SKM-1 (cell line): Measurements from ENCODE around the gene CTSZ.
A peak's percentile ranks its signal among the peaks of the same experiment; 100 is the strongest.
"Not testable (repeated sequence)": the region's sequence is repeated elsewhere in the genome, so short reads cannot be mapped to it uniquely, and the experiment has no call there.

ENCODE experiments used
- DNase-seq: peaks from one replicate; lab custom pipeline; 2025; ENCODE audit not compliant: unreplicated experiment; lab: John Stamatoyannopoulos, UW

CTSZ gene

DNA sequence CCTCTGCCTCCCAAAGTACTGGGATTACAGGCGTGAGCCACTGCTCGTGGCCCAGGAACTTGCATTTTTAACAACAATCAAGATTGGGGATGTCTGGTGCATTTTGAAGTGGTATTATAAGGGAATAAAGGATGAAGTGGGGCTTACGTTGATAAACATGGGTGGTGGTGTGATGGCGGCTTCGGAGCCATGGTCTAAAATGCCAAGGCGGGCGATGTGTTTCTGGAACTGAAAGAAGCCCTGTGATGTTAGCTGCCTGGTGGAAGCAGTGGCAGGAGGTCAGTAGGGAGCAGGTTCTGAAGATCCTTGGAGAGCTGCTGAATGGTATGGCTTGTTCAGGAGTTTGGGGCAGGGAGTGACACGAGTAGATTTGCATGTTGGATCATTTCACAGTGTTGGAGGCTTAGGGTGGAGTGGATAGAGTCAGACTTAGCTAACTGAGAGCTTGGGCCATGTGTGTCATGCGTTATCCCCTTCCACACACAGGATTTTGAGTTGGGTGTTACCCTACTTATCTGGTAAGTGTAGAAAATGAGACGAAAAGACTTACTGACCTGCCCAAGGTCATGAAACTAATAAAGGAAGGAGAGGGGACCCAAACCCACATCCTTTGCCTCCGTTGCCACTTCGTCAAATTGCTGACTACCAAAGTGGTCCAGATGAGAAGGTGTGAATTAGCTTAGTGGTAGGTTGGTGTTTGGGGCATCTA, 24.5 kb downstream of the CTSZ start:
- DNase-seq, result no peak

DNA sequence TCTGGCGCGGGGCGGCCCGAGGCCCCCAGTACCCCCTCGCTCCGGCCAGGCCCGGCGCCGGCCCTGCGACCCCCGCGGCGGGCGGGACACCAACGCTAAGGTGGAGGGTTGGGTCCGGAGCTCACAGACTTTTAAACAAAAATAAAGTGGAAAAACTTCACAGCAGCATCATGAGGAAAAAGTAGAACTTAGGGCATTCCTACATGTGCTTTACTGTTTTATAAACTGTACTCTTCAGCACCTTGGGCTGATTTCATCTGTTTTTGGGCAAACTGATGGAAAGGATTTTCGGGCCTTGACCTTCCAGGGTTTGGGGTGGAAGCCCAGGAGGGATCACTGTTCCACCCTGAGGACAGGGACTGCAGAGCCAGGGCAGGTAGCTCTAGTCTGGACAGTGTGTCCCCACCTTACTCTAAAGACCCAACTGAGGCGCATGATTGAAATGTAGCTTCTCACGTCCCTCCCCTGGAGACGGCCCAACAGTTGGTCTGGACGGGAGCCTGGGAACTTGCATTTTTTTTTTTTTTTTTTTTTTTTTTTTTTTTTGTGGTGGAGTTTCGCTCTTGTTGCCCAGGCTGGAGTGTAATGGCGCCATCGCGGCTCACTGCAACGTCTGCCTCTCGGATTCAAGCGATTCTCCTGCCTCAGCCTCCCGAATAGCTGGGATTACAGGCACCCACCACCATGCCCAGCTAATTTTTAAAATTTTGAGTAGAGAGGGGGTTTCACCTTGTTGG, 25.3 kb downstream of the CTSZ start:
- no peak for DNase-seq

DNA sequence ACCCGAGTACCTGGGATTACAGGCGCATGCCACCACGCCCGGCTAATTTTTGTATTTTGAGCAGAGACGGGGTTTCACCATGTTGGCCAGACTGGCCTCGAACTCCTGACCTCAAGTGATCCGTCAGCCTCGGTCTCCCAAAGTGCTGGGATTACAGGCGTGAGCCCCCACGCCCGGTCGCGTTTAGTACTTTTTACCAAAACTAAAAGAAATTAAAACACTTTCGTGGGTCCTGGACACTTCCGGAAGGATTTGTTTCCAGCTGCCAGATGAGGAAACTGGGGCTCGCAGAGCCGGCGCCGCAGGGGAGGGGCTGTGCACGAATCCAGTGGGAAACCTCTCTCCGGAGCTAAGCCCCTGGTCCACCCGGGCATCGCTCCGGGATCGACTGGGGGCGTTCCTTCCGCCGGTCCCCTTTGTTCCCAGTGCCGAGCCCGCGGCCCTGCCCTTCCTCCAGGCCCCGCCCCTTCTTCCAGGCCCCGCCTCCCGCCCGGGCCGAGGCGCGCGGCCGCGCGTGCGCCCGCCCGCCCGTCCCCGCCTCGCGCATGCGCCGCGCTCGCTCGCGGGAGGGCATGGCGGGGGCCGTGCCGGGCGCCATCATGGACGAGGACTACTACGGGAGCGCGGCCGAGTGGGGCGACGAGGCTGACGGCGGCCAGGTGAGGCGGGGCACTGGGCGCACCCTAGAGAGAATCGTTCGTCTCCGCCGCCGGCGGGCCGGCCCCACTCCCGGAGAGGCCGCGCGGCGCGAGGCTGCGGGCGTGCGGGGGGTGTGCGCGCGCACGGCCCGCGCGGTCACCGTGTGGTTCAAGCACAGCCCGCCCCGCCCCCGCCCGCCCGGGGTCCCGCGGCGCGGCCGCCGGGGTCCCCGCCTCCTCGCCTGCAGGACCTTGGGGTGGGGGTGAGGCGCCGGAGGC, 26.1 kb downstream of the CTSZ start, which contains the start of gene NELFCD:
Gene NELFCD (plus strand): TSS at position 546 of the 917 bp plus-strand sequence. CDS start 54 bp downstream, at position 600.
- peak; percentile 64 for DNase-seq

DNA sequence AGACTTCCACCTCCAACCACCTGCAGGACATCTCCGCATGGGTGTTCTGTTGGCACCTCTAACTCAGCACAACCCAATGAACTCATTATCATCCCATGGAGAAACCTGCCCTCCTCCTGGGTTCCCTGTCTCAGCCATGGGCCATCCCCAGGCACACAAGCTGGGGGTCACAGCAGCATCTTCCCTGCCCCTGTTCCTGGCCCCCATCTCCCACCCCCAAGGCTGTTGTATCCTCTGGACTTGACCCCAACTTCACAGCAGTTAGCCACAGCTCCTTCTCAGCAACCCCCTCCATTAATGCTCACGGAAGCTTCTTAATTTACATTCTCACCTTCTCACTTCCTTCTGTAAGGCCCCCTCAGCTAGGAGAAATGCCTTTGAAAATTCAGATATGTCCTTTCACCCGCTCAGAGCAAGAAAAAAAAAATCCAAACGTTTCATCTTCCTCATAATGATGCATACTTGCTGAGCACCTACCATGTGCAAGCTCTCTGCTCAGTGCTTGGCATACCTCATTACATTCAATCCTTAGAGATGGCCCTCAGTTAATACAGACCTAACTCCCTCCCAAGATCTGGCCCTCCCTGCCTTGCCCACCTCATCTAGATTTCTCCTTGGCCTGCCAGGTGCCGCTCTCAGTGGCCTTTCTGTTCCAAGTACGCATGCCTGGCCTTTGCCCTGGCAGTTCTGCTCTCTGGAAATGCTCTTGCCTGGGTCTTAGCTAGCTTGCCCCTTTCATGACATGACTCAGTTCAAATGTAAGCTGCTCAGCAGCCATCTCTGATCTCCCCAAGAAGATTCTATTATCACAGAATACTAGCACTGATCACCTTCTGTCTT, 28.5 kb downstream of the CTSZ start:
- DNase-seq, result no peak

DNA sequence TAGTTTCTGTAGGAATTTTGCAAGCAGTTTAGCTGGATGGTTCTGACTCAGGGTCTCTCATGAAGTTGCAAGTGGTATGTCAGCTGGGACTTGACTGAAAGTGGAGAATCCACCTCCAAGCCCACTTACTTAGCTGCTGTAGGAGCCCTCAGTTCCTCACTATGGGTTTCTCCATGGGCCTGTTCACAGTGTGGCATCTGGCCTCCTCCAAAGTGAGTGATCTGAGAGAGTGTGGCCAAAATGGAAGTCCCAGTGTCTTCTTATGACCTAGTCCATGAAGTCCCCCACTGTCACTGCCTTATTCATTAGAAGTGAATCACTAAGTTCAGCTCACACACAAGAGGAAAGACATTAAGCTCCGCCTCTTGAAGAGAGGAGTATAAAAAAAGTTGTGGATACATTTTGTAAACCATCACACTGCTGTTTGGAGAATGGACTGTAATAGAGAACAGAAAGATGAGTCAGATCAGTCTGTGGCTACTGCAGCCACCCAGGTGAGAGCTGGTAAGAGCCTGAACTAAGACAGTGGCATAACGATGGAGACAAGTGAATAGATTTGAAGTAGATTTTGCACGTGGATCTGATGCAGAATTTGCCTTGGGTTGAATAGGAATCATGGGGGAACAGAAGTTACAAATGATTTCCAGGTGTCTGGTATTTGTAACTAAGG, 30.9 kb downstream of the CTSZ start:
- no peak for DNase-seq

DNA sequence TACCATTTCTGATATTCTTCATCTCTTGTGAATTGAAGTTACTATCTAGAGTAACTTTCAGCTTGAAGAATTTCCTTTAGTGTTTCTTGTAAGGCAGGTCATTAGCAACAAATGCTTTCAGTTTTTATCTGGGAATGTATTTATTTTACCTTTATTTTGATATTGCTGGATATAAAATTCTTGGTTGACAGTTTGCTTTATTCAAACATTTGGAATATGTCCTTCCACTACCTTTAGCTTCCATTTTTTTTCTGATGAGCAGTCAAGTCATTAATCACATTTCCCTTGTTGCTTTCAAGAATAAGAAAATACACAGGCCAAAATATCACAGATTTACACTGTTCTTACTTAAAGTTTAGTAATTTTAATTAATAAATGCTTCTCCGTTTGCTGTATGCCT, 31.7 kb downstream of the CTSZ start:
- no peak for DNase-seq

DNA sequence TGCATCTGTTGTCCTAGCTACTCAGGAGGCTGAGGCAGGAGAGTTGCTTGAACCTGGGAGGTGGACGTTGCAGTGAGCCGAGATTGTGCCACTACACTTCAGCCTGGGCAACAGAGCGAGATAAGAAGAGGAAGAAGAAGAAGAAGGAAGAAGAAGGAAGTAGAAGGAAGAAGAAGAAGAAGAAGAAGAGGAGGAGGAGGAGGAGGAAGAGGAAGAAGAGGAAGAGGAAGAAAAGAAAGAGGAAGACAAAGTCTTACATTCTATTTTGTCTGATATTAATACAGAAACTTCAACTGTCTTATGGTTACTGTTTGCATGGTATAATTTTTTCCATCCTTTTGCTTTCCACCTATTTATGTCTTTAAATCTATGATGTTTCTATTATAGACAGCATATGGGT, 33.2 kb downstream of the CTSZ start:
- DNase-seq, result no peak

DNA sequence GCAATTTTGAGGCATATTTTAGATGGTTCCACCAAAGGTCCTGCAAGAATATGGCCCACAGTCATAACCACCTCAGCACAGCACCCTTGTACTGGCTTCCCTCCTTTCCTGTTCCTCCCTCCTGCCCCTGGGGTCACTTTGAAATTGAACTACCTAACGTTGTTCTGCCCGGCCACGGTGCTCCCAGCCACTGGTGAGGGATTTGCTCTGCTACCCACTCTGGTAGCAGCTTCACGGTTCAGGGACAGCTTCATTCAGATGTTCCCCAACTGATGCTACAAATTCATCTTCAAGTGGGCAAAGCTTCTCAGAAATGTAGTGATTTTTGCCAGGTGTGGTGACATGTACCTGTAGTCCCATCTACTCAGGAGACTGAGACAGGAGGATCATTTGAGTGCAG, 33.9 kb downstream of the CTSZ start:
- DNase-seq, result no peak

DNA sequence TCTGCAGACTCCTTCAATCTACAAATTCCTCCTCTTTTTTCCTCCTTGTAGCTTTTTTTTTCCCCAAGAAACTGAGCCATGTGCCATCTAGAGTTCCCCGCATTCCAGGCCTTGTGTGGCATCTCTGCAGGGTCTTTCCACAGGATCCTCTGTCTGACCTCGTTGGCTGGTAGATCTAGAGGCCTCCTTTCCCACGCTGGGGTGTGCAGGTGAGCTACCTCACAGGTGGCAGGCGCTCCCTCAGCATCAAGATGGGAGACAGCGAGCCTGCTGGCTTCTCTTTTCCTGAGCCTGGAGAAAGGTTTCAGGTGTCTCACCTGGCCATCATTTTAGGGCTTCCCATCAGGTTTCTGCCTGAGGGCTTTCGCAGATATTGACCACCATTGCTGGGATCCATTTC, 35.6 kb downstream of the CTSZ start:
- no peak for DNase-seq

DNA sequence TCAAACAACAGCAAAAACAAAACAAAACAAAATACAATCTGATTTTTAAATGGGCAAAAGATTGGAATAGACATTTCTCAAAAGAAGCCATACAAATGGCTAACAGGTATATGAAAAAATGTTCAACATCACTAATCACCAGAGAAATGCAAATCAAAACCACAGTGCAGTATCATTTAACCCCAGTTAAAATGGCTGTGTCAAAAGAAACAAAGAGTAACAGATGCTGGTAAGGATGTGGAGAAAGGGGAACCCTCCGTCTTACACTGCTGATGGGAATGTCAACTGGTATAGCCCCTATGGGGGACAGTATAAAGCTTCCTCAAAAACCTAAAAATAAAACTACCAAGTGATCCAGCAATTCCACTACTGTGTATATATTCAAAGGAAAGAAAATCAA, 36.9 kb downstream of the CTSZ start:
- no peak for DNase-seq

DNA sequence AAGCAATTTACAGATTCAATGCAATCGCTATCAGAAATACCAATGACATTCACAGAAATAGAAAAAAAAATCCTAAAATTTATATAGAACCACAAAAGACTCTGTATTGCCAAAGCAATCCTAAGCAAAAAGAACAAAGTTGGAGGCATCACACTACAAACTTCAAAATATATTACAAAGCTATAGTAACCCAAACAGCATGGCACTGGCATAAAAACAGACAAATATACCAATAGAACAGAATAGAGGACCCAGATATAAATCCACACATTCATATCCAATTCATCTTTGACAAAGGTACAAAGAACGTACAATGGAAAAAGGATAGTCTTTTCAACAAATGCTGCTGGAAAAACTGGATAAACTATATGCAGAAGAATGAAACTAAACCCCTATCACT, 37.6 kb downstream of the CTSZ start:
- DNase-seq, result no peak

DNA sequence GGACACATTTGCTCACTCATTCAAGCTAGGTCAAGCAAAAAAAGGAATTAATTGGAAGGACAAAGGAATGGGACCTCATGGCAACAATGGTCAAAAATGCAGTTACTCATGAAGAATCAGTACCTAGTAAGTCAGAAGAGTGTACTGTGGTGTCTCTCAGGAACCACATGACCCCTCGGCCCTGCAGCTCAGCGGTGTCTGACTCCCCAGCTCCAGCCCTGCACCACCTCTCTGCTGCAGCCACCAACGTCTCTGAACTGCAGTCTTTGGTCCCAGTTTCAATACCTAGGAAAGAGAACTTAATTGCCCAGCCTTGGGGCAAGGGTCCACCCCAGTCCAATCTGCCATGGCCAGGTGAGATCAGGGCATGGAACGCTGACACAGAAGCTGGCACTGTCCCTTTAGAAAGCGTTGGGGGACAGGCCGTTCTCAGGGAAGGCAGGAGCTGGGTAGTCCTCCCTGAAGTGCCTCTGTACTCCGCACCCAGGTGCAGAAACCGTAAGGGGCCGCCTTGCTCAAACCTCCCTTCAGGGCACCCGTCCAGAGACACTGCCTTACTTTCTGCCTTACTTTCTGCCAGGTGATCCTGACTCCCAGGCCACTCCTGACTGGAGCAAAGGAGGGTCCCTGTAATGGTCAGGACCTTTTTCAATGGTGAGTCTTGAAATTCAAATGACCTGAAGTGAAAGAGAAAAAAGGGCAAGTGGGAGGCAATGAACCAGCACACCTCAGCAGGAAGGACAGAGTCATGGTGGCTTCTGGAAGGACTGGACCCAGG, 39.2 kb downstream of the CTSZ start:
- DNase-seq, result no peak

DNA sequence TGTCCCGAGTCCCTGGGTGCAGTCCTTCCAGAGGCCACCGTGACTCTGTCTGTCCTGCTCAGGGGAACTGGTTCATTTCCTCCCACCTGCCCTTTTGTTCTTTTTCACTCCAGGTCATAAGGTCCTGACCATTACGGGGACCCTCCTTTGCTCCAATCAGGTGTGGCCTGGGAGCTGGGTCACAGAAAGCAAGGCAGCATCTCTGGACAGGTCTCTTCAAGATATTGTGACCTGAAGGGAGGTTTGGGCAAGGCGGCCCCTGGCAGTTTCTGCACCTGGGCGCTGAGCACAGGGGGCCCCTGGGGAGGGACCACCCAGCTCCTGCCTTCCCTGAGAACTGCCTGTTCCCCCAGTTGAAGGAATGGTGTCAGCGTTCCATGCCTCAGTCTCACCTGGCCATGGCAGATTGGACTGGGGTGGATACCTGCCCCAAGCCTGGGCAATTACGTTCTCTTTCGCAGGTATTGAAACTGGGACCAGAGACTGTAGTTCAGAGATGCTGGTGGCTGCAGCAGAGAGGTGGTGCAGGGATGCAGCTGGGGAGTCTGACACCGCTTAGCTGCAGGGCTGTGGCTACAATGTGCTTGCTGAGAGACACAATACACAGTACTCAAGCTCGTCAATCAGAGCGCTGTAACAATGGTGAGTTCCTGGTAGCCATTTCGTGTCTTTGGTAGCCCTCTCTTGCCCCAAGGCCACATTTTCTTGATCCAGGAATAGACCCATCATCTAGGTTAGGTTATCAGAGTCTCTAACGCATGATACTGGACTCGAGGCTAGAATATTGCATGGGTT, 41.6 kb downstream of the CTSZ start:
- no peak for DNase-seq

DNA sequence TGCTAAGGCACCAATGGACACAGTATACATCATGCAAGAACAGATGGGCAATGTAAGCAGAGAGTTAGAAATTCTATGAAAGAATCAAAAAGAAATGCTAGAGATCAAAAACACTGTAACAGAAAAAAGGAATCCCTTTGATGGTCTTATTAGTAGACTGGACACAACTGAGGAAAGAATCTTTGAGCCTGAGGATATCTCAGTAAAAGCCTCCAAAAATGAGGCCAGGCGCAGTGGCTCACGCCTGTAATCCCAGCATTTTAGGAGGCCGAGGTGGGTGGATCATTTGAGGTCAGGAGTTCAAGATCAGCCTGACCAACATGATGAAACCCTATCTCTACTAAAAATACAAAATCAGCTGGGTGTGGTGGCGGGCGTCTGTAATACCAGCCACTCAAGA, 43.1 kb downstream of the CTSZ start:
- not testable (repeated sequence) for DNase-seq

DNA sequence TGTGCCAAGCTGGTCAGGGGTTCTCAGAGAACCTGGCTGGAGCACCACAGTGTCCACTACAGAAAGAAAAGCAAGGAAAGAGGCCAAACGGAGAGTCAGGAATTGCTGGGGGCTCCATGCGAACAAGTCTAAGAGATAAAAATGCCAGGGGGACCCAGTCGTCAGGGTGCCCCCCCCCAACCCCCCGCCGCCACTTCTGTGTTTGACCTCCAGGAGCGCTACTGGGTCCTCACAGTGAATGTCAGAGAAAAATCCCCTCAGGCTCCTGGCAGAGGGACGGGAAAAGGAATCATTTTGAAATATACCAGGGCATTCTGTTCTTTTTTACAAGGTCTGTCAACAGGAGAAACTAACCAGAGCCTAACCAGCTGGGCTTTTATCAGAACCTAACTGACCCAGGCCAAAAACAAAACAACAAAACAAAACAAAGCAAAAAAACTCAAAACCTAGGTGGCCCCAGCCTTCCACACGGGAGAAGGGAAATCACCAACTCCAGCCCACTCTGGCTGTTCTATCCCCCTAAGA, 43.9 kb downstream of the CTSZ start:
- DNase-seq, result no peak

DNA sequence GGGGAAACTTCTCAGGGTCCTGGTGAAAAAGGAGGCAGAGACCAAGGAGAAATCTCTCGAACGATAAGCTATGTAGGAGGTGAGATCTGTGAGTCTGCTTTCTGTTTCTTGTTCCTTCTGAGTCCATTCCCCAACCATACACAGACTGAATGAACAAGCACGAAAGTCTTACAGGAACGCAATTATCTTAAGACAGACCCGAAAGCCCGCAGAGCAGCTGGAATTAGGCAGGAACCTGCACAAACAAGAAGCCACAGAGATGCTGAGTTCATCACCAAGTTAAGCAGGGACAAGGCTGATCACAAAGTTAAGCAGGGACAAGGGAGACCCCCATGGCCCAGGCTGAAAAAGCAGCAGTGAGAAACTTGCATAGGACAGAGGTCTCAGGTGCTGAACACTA, 47.4 kb downstream of the CTSZ start:
- DNase-seq, result no peak

DNA sequence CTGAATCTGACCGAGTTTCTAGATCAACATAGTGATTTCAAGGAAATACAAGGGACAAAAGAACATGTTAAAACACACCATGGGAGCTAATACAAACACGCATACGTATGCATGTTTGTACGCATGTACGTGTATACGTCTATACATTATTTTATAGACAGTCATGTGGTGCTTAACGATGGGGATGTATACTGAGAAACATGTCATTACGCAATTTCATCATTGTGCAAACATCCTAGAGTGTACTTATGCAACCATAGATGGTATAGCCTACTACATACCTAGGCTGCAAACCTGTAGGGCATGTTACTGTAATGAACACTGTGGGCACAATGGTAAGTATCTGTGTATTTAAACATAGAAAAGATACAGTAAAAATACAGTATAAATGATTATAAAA, 51.0 kb downstream of the CTSZ start:
- DNase-seq, result no peak

DNA sequence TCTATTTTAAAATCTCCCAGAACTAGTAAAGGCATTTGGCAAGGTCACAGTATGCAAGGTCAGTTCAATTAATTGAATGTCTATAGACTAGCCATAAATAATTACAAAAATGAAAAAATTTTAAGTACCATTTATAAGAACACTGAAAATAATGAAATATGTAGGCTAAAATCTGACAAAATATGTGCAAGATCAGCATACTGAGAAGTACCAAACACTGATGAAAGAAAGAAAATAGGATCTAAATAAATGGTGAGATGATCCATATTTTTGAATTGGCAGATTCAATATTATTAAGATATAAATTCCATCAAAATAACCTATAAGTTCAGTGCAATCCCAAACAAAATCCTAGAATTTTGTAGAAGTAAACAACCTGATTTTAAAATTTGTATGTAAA, 54.0 kb downstream of the CTSZ start:
- no peak for DNase-seq
